GM18519 (cell line): Measurements from ENCODE around the gene ARPP21.

ENCODE experiments used
- ATAC-seq: cut with Tn5 transposase; IDR thresholded peaks from one replicate; pipeline ENCODE4 v1.9.1; 2021; ENCODE audit warnings: mild to moderate bottlenecking, moderate library complexity; ENCODE audit not compliant: unreplicated experiment, low FRiP score

Gene ARPP21

DNA sequence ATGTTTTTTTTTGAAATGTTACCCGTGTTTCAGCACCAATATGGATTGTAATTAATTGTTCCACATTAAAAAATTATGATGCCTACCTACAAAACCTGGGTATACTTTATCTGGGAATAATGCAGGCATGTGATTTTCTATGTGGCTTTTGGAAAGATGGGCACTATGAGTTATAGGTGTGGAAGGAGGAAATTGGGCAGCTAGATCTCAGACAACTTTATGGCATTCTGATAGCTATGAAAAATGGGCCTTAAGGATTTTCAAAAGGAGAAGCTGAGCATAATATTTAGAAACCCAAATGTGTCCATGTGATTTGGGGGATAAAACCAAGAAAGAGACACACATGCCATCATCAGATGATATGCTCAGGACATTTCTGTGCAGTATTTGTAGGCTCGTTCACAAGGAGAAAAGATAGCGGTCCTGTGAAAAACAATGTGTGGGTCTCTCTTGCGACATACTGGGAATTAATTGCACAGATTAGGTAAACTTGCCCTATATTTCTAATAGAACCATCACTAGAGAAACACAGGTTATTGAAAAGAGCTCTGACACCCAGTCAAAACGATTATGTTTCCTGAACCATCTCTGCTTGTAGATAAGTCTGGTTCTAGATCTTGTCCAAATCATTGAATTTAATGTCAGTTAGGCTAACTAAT lies 35.3 kb downstream of the ARPP21 start:
- ATAC-seq: no peak

- ATAC-seq: no peak
Observed at GRCh38 chr3:35675206-35675605, 35.9 kb downstream of the ARPP21 start.

GRCh38 chr3:35675621-35676020 lies 36.3 kb downstream of the ARPP21 start:
- no peak for ATAC-seq

DNA sequence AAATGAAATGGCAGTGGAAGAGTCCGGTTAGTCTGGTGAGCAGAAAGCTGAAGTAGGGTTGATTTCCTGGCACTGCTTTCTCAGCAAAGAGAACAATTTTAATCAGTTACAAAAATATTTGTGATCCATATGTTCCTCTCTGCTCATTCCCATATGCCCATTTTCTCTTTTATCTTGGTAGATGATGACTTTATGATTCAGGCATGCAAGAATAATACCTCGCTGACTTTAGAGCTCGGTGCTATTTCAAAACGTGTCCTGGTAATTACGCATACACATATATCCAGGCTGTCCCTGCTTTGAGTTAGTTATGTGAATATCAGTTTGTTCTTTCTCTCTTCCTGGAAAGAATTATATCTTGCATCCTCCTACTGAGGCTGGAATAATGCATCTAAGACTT lies 38.5 kb downstream of the ARPP21 start:
- no peak for ATAC-seq

DNA sequence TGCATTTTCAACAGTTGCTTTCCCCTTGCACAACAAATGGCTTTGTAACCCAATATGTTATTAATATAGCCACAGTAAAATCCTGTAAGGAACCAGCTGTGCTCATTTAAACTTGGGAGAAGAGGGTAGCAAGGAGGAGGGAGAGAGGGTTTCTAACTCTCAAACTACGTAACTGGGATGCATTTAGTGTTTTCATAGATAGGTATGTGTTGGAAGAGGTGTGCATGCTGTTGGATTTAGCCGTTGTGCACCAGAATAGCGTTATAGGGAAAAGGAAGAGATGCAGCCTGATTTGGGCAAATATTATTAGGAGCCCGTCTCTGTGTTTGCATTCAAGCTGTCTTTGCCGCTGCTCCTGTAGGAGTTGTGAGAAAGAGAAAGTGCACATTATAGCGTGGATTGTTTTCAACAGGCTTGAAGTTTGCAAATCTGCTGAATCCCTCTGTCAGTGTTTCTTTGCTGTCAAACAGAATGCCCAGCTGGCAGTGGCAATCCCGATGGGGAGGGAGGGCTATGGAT lies 39.4 kb downstream of the ARPP21 start:
- no peak for ATAC-seq

DNA sequence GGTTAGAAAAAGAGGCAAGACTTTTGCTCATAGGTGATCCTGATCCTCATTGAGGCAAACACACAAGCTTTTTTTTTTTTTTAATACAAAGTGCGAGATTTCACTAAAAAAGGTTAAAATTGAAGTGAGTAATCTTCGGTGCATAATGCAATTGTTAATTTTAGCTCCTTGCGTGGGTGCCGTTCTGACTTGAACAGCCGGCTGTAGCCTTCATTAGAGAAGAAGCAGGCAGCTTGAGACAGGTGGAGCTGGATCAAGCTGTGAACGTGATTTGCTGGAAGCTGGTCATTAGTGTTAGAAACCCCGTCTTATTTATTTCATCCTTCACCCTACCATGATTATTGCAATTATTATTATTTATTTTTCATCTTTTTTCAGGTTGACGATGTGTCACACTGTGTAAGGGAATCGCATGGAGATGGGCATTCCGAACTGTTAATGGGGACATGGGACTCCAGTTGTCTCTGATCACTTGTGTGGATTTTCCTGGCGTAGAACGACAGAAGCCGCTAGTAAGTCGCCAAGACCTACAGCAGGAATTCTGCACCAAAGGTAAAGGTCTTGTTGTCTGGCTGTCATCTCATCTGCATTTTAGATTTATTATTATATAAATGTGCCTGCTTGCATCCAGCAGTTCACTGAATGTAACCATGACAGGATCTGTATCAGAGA lies 40.2 kb downstream of the ARPP21 start:
- ATAC-seq: no peak

DNA sequence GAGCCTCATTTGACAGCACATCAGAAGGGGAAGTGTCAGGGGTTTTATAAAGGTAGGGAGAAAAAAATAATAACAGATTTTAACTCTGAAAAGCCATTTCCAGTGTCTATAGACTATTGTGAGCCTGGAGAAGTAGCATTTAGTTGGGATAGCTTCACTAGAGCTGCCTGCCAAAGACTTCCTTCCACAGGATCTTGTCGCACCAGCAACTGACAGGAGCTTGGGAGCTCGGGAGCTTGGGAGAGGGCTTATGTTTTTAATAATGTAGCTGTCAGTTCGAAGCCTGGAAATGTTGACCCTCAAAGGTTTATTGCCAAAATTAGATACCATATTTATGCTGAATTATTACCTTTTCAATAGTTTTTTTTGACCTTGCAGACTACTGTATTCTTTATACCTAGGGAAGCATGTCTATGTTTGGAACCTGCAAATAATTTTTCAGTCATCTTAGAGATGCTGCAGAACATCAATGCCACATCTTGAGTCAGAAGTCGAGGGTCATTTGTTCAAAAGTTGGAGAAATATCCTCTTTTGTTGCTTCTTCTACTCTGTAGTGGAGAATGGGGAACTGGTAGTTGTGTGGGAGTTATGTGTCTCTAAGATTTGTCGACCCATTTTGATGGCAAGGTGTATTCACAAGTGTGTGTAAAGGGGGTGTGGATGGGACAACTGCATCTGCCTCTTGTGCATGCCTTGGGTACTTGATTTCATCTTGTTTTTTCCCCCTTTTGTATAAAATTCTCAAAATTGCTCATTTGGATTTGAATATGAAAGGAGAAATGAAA lies 41.7 kb downstream of the ARPP21 start:
- no peak for ATAC-seq

- no peak for ATAC-seq
Observed at GRCh38 chr3:35685153-35685552, 45.8 kb downstream of the ARPP21 start.

DNA sequence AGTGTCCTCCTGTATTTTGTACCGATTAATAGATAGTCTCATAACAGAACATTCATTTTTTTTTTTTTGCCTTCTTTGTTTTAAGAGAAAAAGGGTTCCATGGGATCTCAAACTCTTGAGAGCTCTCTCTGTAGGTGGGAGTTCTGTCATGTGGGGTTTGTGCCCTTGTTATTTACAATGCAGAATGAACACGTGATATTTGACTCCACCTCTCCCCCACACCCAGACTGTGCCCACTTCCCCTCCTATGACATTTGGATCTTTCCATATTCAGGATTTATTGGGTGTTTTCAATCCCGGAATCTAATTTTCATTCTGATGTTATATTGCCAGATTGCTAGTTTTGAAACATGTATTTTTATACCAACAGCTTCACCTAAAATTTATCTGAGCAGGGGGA lies 49.5 kb downstream of the ARPP21 start:
- ATAC-seq: no peak

GRCh38 chr3:35690271-35690670 lies 50.9 kb downstream of the ARPP21 start:
- ATAC-seq: no peak

- no peak for ATAC-seq
Observed at GRCh38 chr3:35705904-35706303, 66.6 kb downstream of the ARPP21 start.

GRCh38 chr3:35707904-35708303 lies 68.6 kb downstream of the ARPP21 start:
- no peak for ATAC-seq

- ATAC-seq: no peak
Observed at GRCh38 chr3:35708394-35709271, 69.3 kb downstream of the ARPP21 start.

DNA sequence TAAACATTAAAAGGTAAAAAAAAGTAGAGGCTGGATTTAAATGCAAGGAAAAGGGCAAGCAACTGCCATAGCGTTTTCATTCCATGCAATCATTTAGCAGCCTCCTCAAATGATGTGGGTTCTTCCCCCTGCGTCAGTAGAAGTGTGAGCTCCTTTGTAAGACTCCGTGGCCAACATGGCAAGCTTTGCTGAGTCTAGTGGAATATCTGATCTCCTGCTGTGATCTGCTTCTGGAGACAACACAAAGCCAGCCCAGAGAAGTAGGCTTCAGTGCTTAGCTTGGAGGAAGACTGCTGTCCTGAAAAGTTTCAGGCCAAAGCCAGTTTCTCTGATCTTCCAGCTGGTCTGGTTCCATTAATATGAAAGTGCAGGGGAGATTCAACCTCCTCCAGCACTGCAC lies 70.4 kb downstream of the ARPP21 start:
- ATAC-seq: no peak

DNA sequence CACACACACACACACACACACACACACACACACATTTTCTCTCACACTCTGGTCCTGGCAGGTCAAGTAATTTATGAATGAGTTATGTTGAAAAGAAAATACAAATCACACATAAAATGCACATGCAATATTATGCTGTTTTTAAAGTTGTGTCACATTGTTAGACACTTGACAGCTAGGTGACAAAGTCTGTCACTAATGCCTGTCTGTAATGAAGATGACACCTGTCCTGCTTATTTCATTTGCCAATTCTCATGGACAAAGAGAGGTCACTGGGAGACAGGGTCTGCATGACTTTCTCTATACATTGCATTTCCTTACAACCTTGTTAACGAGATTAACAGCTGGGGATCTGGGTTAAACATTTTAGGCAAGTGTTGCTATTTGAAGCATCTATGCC lies 71.2 kb downstream of the ARPP21 start:
- no peak for ATAC-seq

- ATAC-seq: no peak
Observed at GRCh38 chr3:35718921-35719320, 79.6 kb downstream of the ARPP21 start.

DNA sequence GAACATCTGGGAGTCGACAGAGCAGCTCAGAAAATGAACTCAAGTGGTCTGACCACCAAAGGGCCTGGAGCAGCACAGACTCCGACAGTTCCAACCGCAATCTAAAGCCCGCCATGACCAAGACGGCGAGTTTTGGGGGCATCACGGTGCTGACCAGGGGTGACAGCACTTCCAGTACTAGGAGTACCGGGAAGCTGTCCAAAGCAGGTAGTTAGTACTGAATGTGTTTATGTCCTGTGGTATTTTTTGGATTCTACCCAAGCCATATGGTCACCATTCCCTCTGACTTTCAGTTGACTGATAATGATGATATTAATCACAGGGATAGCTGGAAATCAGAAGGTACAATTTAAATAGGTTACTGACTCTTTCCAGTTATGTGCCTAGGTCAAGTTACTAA lies 82.3 kb downstream of the ARPP21 start:
- ATAC-seq: no peak

GRCh38 chr3:35722902-35723301 lies 83.6 kb downstream of the ARPP21 start:
- no peak for ATAC-seq

- no peak for ATAC-seq
Observed at GRCh38 chr3:35723480-35724097, 84.3 kb downstream of the ARPP21 start.

DNA sequence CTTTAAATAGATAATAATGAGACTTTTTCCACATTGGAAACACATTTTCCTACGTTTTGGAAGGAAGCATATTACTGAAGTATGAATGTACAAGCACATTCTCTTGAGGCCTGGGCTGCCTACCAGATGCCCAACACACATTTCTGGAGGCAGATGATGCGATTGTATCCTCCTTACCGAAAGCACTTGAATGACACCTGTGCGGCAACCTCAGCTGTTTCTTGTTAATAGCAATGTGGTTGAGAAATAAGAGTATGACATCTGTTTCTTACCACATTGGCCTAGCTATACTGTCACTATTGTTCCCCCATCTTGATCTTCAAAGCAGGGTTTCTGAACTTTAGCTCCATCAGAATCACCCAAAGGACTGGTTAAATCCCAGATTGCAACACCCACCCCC lies 84.8 kb downstream of the ARPP21 start:
- no peak for ATAC-seq
